Measurements from ENCODE around the gene GALNT13. TPM values are rescaled to one million over a fixed set of nuclear protein-coding genes. Genes with fewer than 3 reads are reported as not detected.

GALNT13 gene
- total RNA-seq, 3 donors from 2014 or later = not detected

- H3K27me3 Mint-ChIP-seq (ENCODE audit: low read depth) = no peaks in the 10 kb centered on the region
- DNase-seq = no peak
- H3K4me1 Mint-ChIP-seq (ENCODE audit: low read depth) = no peaks in the 10 kb centered on the region
- no peak for ATAC-seq
- H3K9me3 Mint-ChIP-seq = peaks cover 5% of the 10 kb centered on the region
- no peak overlapping the region for H3K4me3 Mint-ChIP-seq
- no peaks in the 10 kb centered on the region for H3K36me3 Mint-ChIP-seq (ENCODE audit: insufficient read depth)
Measured at GRCh38 chr2:154381931-154382794, 510.4 kb downstream of the GALNT13 start.

GRCh38 chr2:154386186-154386585 lies 514.5 kb downstream of the GALNT13 start:
- DNase-seq (no peak), ATAC-seq (no peak)
- Mint-ChIP-seq H3K27me3 (ENCODE audit: low read depth) (no peaks in the 10 kb centered on the region), H3K4me3 (no peak overlapping the region), H3K4me1 (ENCODE audit: low read depth) (no peaks in the 10 kb centered on the region), H3K9me3 (peaks cover 21% of the 10 kb centered on the region), H3K36me3 (ENCODE audit: insufficient read depth) (no peaks in the 10 kb centered on the region)

GRCh38 chr2:154391051-154391450 lies 519.3 kb downstream of the GALNT13 start:
- Mint-ChIP-seq H3K27me3 (ENCODE audit: low read depth) (no peaks in the 10 kb centered on the region), H3K36me3 (ENCODE audit: insufficient read depth) (no peaks in the 10 kb centered on the region), H3K9me3 (peaks cover 32% of the 10 kb centered on the region), H3K4me1 (ENCODE audit: low read depth) (no peaks in the 10 kb centered on the region), H3K4me3 (no peak overlapping the region)
- no peak for DNase-seq
- ATAC-seq = no peak

GRCh38 chr2:154392256-154392655 lies 520.5 kb downstream of the GALNT13 start:
- Mint-ChIP-seq H3K4me3 (no peak overlapping the region), H3K36me3 (ENCODE audit: insufficient read depth) (no peaks in the 10 kb centered on the region), H3K27me3 (ENCODE audit: low read depth) (no peaks in the 10 kb centered on the region), H3K4me1 (ENCODE audit: low read depth) (no peaks in the 10 kb centered on the region), H3K9me3 (peaks cover 30% of the 10 kb centered on the region)
- DNase-seq (no peak), ATAC-seq (no peak)

- no peaks in the 10 kb centered on the region for H3K4me1 Mint-ChIP-seq (ENCODE audit: low read depth)
- H3K9me3 Mint-ChIP-seq = peaks cover 23% of the 10 kb centered on the region
Measured at GRCh38 chr2:154394600-154394999, 522.9 kb downstream of the GALNT13 start.

GRCh38 chr2:154400563-154401290 lies 529.0 kb downstream of the GALNT13 start:
- Mint-ChIP-seq H3K36me3 (ENCODE audit: insufficient read depth) (no peaks in the 10 kb centered on the region), H3K4me1 (ENCODE audit: low read depth) (no peaks in the 10 kb centered on the region), H3K27me3 (ENCODE audit: low read depth) (no peaks in the 10 kb centered on the region), H3K4me3 (no peak overlapping the region), H3K9me3 (no peaks in the 10 kb centered on the region)
- DNase-seq (no peak), ATAC-seq (no peak)

More at GRCh38 chr2:154394600-154394999, 522.9 kb downstream of the GALNT13 start:
- Mint-ChIP-seq H3K4me3 (no peak overlapping the region), H3K27me3 (ENCODE audit: low read depth) (no peaks in the 10 kb centered on the region), H3K36me3 (ENCODE audit: insufficient read depth) (no peaks in the 10 kb centered on the region)
- DNase-seq = no peak
- ATAC-seq = no peak

- ATAC-seq (no peak), DNase-seq (no peak)
- Mint-ChIP-seq H3K27me3 (ENCODE audit: low read depth) (no peaks in the 10 kb centered on the region), H3K4me3 (no peak overlapping the region), H3K4me1 (ENCODE audit: low read depth) (no peaks in the 10 kb centered on the region), H3K36me3 (ENCODE audit: insufficient read depth) (no peaks in the 10 kb centered on the region), H3K9me3 (no peaks in the 10 kb centered on the region)
Measured at GRCh38 chr2:154402213-154402612, 530.5 kb downstream of the GALNT13 start.

- H3K36me3 Mint-ChIP-seq (ENCODE audit: insufficient read depth) = no peaks in the 10 kb centered on the region
- no peak overlapping the region for H3K4me3 Mint-ChIP-seq
- no peaks in the 10 kb centered on the region for H3K4me1 Mint-ChIP-seq (ENCODE audit: low read depth)
- ATAC-seq = no peak
- DNase-seq = no peak
- H3K9me3 Mint-ChIP-seq = no peaks in the 10 kb centered on the region
- H3K27me3 Mint-ChIP-seq (ENCODE audit: low read depth) = no peaks in the 10 kb centered on the region
Measured at GRCh38 chr2:154403242-154403790, 531.6 kb downstream of the GALNT13 start.

GRCh38 chr2:154408786-154409185 lies 537.1 kb downstream of the GALNT13 start:
- Mint-ChIP-seq H3K4me1 (ENCODE audit: low read depth) (no peaks in the 10 kb centered on the region), H3K36me3 (ENCODE audit: insufficient read depth) (no peaks in the 10 kb centered on the region), H3K27me3 (ENCODE audit: low read depth) (no peaks in the 10 kb centered on the region), H3K9me3 (no peaks in the 10 kb centered on the region), H3K4me3 (no peak overlapping the region)
- no peak for DNase-seq
- no peak for ATAC-seq

- peaks cover 10% of the 10 kb centered on the region for H3K9me3 Mint-ChIP-seq
- H3K4me1 Mint-ChIP-seq (ENCODE audit: low read depth) = no peaks in the 10 kb centered on the region
- H3K36me3 Mint-ChIP-seq (ENCODE audit: insufficient read depth) = no peaks in the 10 kb centered on the region
- DNase-seq (no peak), ATAC-seq (no peak)
- no peaks in the 10 kb centered on the region for H3K27me3 Mint-ChIP-seq (ENCODE audit: low read depth)
- H3K4me3 Mint-ChIP-seq = no peak overlapping the region
Measured at GRCh38 chr2:154422251-154422650, 550.5 kb downstream of the GALNT13 start.

GRCh38 chr2:154425994-154426393 lies 554.3 kb downstream of the GALNT13 start:
- Mint-ChIP-seq H3K9me3 (peaks cover 10% of the 10 kb centered on the region), H3K4me1 (ENCODE audit: low read depth) (no peaks in the 10 kb centered on the region), H3K4me3 (no peak overlapping the region), H3K36me3 (ENCODE audit: insufficient read depth) (no peaks in the 10 kb centered on the region), H3K27me3 (ENCODE audit: low read depth) (no peaks in the 10 kb centered on the region)
- DNase-seq (no peak), ATAC-seq (no peak)

- no peaks in the 10 kb centered on the region for H3K36me3 Mint-ChIP-seq (ENCODE audit: insufficient read depth)
- no peak overlapping the region for H3K4me3 Mint-ChIP-seq
- DNase-seq = no peak
- H3K4me1 Mint-ChIP-seq (ENCODE audit: low read depth) = no peaks in the 10 kb centered on the region
- H3K9me3 Mint-ChIP-seq = peaks cover 7% of the 10 kb centered on the region
- H3K27me3 Mint-ChIP-seq (ENCODE audit: low read depth) = no peaks in the 10 kb centered on the region
- no peak for ATAC-seq
Measured at GRCh38 chr2:154427453-154427852, 555.7 kb downstream of the GALNT13 start.

GRCh38 chr2:154428022-154428421 lies 556.3 kb downstream of the GALNT13 start:
- Mint-ChIP-seq H3K9me3 (peaks cover 7% of the 10 kb centered on the region), H3K36me3 (ENCODE audit: insufficient read depth) (no peaks in the 10 kb centered on the region), H3K4me1 (ENCODE audit: low read depth) (no peaks in the 10 kb centered on the region), H3K4me3 (no peak overlapping the region), H3K27me3 (ENCODE audit: low read depth) (no peaks in the 10 kb centered on the region)
- DNase-seq (no peak), ATAC-seq (no peak)

GRCh38 chr2:154433010-154433409 lies 561.3 kb downstream of the GALNT13 start:
- H3K4me1 Mint-ChIP-seq (ENCODE audit: low read depth) = no peaks in the 10 kb centered on the region
- H3K36me3 Mint-ChIP-seq (ENCODE audit: insufficient read depth) = no peaks in the 10 kb centered on the region
- no peak overlapping the region for H3K4me3 Mint-ChIP-seq
- ATAC-seq (no peak), DNase-seq (no peak)
- H3K27me3 Mint-ChIP-seq (ENCODE audit: low read depth) = no peaks in the 10 kb centered on the region
- H3K9me3 Mint-ChIP-seq = no peaks in the 10 kb centered on the region

Data from activated T-cell treated with anti-CD3 and anti-CD28 coated beads, Interleukin-2, amount 50 U/mL, for 4 hours (primary cell).